Pulmonary artery endothelial cell (primary cell): ENCODE results near the gene OLIG2. TPM values are rescaled to one million over a fixed set of nuclear protein-coding genes. Genes with fewer than 3 reads are reported as not detected.

Source experiments
- DNase-seq: peaks from one replicate; pipeline ENCODE4 v3.0.0-alpha.2; 2011; ENCODE audit warnings: low read depth, low spot score
- total RNA-seq: library from RNA; depleted of rRNA; stranded (reverse); fragments of >200 nt; gene quantifications from 2 replicates; pipeline ENCODE4 v1.2.3, GENCODE V29; 2014

OLIG2 gene
- total RNA-seq, 1 donor from 2014 or later, result not detected

DNA sequence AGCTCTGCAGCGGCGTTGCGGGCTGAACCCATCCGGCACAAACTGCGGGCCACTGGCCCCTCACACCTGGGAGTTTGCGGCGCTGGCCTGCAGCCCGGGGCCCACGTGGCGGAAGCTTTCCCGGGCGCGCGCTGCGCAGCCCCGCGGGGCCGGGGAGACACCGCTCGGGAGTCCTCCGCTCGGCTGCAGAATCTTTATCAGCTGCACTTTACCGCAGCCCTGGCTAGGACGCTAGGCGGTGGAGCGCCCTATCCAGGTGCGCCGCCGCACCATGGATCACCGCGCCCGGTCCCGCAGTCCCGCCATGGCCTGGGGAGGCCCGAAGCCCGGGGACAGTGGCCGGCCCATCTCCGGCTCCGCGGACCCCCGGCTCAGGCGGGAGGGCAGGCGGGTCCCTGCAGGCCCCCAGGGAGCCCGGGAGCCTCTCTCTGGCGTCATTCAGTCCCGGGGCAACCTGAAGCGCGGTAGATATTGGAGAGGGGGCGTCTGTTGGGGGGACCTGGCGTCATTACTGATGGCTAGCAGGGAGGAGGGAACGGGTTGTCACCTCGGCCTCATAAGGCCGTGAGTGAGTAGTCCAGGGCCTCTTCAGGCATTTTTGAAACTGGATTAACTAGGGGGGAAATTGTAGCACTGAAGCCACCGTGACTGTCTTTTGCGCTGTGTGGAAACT lies 5.7 kb upstream of the OLIG2 start:
- DNase-seq, result no peak

DNA sequence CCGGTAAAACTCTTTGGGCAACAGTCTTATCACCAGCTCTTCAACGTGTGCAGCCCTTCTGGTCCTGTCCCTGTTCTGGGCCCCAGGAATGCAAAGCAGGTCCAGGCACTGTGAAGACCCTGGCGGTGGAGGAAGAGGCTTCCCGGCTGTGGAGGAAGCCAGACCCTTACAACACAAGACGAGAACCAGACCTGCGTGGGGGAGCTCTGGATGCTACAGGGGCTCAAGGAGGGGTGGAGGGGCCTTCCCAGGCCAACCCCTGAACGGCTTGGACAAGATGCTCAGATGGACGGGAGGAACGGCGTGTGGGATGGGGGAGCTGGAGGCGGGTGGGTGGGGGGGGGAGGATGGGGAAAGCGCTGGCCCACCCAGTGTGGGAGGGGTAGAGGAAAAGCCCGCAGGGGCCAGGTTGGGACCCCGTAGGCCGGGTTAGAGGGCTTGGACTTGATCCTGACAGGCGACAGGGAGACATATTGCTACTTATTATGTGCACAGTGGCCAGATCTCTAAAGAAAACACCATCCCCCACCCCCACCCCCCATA lies 5.1 kb upstream of the OLIG2 start:
- no peak for DNase-seq

- DNase-seq, result no peak
Observed at GRCh38 chr21:33021150-33021549, 4.6 kb upstream of the OLIG2 start.

- no peak for DNase-seq
Observed at GRCh38 chr21:33021667-33022066, 4.1 kb upstream of the OLIG2 start.

DNA sequence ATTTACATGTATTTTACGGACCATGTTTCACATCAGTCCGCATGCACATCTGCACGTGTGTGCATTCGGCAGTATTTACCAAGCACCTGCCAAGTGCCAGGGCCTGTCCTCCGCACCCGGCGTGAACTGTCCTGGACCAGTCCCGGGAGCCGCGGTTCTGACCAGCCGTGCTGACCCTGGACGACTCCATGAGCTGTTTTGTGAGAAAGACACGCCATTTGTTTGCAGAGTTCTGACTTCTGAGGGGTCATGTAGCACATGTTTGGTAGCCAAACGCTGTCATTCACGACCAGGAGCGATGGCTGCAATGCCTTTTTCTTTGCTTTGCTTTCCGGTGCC lies 3.3 kb upstream of the OLIG2 start:
- DNase-seq, result no peak

GRCh38 chr21:33022828-33023573 lies 2.7 kb upstream of the OLIG2 start:
- DNase-seq, result no peak

GRCh38 chr21:33023574-33024200 lies 2.0 kb upstream of the OLIG2 start:
- DNase-seq, result no peak

GRCh38 chr21:33024201-33025103 lies 1.3 kb upstream of the OLIG2 start:
- DNase-seq, result no peak

- no peak for DNase-seq
Observed at GRCh38 chr21:33025106-33025488, 638 bp upstream of the OLIG2 start.

DNA sequence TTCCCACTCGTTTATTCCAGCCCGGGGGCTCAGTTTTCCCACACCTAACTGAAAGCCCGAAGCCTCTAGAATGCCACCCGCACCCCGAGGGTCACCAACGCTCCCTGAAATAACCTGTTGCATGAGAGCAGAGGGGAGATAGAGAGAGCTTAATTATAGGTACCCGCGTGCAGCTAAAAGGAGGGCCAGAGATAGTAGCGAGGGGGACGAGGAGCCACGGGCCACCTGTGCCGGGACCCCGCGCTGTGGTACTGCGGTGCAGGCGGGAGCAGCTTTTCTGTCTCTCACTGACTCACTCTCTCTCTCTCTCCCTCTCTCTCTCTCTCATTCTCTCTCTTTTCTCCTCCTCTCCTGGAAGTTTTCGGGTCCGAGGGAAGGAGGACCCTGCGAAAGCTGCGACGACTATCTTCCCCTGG lies 716 bp downstream of the OLIG2 start:
- no peak for DNase-seq

GRCh38 chr21:33026878-33027400 lies 1.2 kb downstream of the OLIG2 start:
- no peak for DNase-seq

- DNase-seq, result no peak
Observed at GRCh38 chr21:33027401-33028286, 1.9 kb downstream of the OLIG2 start.

GRCh38 chr21:33028287-33028670 lies 2.5 kb downstream of the OLIG2 start:
- no peak for DNase-seq

DNA sequence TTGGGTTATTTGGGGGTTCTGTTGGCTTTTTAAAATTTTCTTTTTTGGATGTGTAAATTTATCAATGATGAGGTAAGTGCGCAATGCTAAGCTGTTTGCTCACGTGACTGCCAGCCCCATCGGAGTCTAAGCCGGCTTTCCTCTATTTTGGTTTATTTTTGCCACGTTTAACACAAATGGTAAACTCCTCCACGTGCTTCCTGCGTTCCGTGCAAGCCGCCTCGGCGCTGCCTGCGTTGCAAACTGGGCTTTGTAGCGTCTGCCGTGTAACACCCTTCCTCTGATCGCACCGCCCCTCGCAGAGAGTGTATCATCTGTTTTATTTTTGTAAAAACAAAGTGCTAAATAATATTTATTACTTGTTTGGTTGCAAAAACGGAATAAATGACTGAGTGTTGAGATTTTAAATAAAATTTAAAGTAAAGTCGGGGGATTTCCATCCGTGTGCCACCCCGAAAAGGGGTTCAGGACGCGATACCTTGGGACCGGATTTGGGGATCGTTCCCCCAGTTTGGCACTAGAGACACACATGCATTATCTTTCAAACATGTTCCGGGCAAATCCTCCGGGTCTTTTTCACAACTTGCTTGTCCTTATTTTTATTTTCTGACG lies 3.1 kb downstream of the OLIG2 start:
- DNase-seq, result no peak

- DNase-seq, result no peak
Observed at GRCh38 chr21:33029385-33029921, 3.7 kb downstream of the OLIG2 start.

DNA sequence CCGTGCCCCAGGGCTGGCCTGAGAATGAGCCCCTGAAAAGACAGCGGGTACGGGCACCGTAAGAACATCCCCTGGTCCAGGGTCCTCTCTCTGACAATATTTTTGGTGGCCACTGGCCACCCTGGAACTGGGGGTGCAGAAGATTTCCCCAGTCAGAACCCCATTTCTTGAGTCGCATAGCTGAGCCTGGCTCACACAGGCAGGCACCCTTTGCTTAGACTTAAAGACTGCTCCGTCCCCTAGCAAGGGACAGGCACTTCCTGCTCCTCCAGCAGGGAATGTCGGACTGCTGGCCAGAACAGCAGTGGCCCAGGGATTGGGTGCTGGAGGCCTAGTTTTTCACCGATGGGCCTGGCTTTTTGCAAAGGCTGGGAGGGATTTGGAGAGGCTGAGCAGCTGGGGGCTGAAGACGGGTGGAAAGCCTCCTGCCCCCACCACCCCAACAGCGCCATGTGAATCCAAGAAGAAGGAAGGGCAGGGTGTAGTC lies 4.3 kb downstream of the OLIG2 start:
- no peak for DNase-seq

DNA sequence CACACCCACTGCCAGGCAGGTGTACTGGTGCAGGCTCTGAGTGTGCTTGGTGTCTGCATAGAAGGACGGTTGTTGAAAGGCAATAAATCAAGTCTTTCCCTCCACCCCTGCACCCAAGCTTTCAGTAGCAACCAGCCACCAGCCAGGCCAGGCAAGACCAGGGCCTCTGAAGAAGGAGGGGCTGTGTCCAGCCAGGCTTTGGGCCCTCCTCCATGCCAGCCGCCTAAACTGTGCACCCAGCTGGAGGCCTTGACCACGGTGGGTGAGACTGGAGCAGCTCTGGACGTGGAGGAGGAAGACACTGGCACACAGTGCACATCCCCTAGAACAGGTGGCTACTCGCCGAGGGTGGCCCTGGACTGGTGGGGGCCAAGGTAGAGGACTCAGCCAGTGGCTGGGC lies 4.9 kb downstream of the OLIG2 start:
- DNase-seq, result no peak

DNA sequence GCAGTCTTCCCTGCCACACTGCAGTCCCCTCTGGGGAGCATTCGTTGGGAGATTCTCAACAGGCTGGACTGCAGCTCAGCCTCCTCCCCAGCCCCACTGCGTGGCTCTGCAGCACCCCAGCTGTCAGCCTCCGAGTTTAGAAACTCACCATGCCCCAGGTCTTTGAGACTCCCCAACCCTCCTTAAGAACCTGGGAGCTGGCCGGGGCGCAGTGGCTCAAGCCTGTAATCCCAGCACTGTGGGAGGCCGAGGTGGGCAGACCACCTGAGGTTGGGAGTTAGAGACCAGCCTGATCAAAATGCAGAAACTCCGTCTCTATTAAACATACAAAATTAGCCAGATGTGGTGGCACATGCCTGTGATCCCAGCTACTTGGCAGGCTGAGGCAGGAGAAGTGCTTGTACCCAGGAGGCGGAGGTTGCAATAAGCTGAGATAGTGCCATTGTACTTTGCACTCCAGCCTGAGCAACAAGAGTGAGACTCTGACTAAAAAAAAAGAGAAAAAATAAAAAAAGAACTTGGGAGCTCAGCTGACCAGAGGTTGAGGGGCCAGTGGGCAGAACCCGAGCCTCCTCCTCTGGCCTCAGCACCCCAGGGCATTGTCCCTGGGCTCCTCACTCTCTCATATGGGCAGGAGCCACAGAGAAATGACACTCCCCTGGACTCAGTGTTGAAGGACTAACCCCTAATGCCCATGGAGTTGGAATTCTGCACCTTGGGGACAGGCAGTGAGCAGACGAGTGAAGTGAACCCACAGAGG lies 5.6 kb downstream of the OLIG2 start:
- no peak for DNase-seq
